ENCODE measurements around the gene CORO6.

CORO6 gene

DNA sequence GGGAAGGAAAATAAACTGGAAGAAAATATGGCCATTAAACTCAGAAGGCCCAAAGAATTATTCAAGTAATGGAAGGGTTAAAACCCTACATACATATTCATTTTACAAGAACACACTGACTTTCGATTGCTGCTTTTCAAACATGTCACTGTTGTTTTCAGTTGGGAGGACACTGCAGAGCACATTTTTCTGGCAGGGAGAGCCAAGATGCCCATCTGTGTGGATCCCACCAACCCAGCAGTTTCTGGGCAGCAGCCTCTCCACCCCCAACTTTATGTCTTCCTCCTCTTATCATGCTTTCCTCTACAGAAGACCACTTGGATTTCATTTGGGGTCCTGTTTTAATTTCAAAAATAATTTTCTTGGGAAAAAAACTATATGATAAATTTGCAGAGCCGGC lies 7.1 kb upstream of the CORO6 start:
- no peak for DNase-seq

DNA sequence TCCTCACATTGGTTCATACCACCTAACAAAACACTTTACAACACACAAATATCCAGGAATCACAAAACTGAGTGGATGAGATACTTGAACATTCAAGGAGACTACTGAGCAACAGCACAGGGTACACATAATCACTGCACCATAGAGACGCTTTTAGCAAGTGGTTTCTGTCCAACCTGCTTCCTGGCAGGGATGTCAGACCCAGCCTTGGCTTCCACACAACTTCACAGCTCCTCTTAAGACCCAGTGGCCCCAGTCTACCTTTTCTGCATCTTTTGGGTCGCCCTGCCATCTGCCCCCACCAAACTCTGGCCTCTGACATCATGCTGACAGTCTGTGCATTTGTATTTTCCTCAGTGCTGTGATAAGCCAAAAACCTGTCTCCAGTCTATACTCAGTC lies 5.9 kb upstream of the CORO6 start:
- DNase-seq: no peak

DNA sequence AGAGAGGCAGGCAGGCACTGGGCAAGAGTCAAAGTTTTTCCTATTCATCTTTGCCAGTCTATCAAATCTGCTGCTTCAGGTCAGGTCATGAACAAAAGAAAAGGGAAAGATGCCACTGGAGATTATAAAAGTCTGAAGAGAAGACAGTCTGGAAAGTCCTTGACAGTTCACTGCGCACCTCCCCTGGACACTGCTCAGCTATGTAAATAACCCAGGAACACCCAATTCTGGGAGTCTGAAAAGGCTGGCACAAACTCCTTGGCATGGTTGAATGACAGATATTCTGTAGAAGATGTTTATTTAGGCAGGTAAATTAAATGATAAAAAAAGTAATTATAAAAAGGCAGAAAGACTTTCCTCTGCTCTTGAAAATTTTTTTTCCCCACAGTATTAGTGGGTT lies 5.2 kb upstream of the CORO6 start:
- no peak for DNase-seq

DNA sequence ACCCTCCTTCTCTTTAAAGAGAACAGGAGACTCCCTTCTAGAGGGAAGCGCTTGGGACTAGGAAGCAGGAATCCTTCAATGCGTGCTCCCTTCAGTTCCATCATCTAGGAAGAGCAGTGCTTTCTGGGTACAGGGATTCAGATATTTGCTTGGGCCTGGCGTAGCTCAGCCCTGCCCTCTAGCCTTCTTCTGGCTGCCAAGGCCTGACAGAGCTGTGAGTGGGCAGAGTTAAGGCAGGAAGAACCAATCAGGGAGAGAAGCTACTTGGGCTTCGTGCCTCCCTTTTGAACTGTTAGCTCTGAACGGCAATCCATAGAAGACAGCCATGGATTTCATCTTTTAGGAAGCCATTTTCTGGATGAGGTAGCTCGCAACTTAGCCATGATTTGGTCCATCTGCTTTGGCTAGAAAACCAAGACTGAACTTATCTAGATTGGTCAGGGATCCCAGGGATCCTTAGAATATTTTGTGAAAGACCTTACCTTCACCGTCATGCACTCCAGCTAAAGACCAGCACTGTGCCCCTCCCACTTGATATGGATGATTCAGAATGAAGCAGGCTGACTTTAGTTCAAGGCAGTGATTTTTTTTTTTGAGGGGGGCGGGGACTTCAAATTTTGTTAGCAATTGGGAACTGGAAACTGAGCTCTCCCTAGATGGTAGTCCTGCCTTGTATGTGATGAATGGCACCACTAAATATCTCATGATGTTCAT lies 2.5 kb upstream of the CORO6 start:
- DNase-seq: no peak

DNA sequence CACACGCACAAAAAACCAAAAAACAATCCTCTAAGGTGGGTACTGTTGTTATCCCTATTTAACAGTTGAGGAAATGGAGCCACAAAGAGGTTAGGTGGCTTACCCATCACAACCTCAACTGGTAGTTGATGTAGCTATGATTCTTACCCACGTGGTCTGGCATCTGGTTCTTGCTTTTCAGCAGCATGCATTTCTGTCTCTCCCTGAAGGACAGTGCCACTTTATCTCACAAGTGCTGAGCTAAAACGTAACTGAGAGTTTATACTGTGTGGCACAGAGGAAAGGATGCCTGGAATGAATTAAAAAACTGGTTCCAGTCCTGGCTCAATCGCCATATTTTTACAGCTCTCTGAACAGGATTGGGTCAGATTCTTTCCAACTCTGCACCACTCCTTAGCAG lies 1.9 kb upstream of the CORO6 start:
- no peak for DNase-seq

DNA sequence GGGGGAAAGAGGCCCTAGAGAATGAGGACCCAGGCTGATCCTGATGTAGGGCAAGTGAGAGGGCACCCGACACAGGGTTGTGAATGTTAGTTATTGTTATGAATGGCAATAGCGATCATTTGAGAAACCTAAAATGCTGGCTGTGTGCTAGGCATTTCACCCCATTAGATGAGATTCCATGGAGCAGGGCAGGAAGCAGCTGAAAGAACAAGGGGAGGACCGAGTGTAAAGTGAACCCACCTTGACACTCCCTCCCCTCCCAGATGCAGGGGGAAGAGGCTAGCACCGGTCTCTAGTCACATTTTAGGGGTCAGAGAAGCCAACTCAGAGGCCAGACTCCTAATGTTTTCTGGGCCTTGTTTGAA lies 553 bp upstream of the CORO6 start:
- DNase-seq: no peak

DNA sequence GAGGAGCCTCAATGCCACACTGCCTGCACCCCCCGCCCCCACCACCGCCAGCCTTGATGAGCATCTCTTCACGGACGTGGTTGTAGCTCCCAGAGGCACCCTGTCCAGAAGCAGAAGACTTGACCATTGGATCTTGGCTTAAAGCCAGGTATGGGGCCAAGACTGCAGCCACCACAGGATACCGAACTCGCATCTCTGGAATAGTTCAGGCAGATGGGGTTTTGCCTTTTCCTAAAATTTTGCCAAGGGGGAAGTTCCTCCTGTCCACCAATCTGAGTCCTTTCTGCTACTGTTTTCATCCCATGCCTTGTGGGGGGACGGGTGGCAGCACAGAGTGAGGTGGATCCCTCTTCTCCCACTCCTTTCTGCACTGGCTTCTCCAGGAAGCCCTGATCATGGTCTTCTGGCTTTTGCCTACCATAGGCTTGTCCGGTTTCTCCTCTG lies 939 bp downstream of the CORO6 start:
- DNase-seq: no peak

DNA sequence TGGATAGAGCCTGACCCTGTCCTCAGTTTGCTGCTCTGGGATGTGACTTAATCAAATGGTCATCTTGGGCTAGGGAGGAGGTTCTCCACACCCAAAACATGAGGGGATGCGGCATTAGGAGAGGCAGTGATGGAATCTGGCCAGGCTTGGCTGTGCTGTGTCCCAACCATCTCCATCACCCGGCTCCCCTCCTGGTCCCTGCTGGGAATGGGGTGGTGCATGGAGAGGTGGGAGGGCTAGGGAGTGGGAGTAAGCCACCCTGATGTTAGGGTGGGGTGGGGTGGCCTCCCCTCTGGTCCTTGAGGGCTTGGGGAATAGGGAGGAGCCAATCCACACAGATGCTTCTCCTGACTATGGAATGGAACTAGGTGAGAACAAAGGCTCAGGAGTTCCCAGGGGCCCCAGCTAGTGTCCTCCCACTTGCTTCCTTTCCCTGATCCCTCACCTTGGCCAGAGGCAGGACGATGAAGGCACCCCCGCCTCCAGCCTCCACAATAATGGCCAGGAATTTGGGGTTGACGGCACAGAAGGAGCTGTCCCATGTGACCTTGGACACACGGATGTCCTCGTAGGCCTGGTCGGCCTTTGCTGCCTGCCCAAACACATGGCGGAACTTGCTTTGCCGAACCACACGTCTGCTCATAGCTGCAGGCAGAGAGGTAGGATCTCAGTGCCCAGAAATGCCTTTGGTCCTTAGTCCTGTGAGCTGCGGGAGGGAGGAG lies 1.8 kb downstream of the CORO6 start:
- no peak for DNase-seq

DNA sequence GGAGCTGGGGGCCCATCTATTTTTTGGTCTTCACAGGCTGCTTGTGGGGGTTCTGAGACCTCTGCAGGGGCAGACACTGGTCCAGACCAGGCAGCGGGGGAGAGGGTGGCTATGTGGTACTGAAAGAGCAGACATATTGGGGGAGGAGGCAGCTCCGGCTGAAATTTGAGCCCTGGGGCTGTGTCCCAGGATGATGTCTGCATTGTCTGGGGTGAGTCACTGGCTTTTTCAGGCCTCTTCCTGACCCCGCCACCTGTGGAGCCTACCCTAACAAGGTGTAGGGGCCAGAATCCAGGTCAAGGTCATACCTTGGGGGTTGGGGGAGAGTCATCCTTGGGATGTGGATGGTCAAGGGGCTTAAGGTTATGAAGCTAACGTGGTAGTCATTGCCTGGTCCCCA lies 2.4 kb downstream of the CORO6 start:
- no peak for DNase-seq

DNA sequence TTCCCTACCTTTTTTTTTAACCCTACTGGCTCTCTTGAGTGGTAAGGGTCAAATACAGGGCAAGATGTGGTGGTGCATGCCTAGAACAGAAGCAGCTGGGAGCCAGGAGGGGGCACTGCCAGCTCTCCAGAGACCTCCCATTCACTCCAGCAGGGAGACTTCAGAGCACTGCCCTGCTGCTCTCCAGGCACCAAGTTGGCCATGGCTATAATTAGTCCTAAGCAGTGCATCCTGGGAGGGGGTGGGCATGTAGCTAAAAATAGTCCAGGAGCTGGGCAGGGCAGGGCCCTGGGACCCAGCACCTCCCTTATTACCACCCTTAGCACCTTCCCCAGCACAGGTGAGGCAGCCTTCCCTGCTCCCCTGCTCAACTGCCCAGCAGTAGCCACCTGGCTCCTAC lies 3.5 kb downstream of the CORO6 start:
- no peak for DNase-seq

DNA sequence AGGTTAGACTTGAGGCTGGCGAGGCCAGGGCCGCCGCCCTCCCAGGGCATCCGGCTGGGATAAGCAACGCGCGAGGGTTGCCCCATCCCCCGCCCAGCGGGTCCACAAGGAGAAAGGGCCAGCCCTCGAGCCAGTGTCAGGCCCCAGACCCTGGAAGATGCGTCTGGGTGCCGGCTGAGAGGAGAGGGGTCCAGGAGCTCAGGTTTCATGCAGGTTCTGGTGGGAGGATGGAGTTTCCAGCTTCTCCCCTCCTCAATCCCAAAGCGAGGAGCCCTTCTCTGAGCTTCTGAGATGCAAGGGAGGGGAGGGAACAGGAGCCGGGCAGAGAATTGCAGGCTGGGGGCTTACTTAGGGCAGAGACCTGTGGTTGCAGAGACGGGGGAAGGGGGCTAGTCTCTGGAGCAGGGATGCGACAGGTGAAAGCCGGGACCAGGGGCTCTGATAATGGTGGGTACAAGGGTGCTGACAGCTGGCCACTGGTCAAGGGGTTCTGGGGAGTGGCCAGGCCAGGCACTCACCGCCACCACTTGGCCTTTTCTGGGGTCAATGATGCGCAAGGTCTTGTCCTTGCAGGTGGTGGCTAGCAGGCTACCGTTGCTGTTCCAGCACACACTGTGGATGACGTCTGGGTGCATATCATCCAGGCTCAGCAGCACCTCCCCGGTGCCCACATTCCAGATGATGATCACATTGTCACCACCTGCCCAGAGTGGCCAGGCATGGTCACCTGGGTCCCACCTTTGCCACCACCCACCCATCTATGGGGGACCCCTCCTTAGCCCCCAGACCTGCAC lies 4.2 kb downstream of the CORO6 start:
- DNase-seq: no peak

DNA sequence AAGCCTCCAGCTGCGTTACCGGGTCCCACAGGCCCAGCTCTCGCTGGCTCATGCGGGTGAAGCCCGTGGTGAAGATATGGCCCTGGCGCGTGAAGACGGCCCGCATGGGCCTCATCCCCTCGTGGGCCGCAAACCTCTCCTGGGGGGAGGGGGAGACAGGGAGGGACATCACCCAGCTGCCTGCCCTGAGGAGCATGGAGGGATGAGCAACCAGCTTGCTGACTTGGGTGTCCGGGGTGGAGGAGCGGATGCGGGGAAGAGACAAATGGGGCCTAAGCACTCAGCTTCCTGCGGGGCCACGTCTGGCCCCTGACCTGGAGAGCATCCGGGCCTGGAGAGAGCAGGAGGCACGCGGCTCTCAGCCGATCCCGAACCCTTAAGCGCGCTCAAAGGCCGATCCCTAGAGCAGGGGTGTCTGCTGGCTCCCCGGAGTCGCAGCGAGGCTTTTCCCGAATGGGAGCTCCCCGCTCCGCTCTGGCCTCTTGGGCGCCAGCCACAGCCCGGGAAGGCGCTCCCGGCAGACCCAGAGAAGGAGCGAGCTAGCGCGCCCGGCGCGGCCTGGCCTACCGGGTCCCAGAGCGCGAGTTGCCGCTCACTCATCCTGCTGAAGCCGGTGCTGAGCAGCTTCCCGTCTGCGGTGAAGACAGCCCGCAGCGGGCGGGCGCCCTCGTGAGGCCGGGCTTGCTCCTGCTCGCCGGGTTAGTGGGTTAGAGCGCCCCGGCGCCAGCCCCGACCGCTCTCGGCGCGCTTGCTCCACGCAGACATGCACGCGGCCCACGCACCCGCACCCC lies 5.0 kb downstream of the CORO6 start:
- DNase-seq: peak; percentile 49

DNA sequence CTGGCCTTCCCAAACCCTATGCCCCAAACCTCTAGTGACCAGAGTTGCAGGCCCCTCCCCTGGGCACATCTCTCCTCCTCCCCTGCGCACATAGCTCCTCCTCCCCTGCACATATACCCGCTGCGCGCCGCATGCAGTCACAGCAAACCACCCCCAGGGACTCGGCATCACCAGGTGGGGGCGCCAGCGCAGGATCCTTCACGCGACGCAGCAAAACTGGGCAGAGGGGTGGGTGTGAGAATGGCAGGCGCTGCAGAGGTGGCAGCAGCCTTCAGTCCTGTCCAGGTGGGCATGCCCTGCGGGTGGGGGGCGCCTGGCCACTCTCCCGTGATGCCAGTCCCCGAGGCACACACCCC lies 5.6 kb downstream of the CORO6 start:
- DNase-seq: peak; percentile 73

DNA sequence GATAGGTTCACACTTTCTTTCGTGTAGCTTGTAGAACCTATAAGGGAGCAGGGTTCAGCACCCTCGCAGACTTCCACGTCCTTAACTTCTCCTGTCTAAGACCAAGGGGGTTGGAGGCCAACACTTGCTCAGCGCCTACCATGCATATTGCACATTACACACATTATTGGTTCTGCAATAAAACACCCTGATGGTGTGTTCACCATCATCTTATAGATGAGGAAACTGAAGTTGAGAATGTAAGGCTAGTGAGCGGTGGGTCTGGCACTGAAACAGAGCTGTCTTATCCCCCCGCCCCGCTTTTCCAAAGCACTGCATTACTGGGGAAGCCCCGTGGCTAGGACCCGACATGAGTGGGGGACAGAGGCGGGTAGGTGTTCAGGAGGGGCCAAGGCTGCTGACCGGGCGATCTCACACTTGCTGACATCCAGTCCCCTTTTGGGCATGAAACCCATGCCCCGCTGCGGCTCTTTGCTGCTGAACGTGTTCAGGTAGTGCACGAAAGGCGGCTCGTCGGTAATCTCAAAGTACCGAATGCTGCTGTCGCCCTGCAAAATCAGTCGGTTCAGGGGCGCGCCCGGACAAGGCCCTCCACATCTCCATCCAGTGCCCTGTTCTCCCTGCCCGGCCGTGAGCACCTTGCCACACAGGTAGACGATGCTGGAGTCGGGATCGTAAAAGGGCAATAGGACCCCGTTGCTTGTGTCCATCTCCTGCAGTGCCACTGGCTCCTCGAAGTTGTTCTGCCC lies 6.2 kb downstream of the CORO6 start:
- DNase-seq: no peak

DNA sequence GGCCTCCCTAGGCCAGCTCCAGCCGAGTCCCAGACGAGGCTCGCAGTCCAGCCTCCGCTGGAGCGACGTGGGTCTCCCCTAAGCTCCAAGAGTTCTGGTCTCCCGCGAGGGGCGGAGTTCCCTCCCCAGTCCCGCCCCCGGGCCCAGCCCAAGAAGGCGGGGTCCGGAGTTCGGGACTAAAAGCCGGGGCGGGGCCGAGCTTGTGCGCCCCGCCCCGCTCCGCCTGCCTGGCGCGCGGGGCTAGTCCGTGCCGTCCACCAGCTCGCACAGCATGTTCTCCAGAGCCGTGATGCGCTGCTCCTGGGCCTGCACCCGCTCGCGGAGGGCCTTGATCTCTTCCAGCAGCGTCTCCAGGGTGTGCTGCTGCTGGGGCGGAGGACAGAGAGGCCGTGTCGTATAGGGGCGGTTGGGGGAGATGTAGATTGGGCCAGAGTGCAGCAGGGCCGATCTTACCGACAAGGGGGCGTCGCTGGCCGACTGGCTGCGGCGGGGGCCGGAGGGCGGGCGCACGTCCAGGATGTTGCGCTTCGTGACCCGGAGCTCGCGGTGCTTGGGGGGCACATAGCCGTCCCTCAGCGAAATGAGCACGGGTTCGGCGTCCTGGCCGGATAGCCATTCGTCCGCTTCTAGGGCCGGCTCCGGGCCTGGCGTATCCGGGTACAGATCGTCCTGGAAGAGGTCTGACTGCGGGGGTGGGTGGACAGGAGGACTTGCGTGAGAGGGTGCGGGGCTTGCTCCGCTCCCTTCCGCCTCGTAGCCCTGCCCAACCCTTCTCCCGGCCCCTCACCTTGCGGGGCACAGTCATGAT lies 7.0 kb downstream of the CORO6 start:
- no peak for DNase-seq

DNA sequence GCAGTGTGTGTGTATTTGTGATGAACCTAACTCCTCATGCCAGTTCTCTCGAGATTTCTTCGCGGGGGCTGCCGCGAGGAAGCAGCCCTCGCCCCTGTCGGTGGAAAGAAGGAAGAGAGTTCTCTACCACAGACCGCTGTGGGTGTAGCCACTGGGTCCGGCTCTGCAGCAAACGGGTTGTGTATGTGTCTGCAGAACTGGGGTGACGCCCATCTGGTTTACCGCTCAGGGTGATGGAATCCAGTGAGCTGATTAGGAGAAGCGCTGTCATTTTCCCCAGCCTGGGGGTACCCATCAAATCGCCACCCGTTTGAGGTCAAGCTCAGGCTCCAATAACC lies 7.7 kb downstream of the CORO6 start:
- no peak for DNase-seq

DNA sequence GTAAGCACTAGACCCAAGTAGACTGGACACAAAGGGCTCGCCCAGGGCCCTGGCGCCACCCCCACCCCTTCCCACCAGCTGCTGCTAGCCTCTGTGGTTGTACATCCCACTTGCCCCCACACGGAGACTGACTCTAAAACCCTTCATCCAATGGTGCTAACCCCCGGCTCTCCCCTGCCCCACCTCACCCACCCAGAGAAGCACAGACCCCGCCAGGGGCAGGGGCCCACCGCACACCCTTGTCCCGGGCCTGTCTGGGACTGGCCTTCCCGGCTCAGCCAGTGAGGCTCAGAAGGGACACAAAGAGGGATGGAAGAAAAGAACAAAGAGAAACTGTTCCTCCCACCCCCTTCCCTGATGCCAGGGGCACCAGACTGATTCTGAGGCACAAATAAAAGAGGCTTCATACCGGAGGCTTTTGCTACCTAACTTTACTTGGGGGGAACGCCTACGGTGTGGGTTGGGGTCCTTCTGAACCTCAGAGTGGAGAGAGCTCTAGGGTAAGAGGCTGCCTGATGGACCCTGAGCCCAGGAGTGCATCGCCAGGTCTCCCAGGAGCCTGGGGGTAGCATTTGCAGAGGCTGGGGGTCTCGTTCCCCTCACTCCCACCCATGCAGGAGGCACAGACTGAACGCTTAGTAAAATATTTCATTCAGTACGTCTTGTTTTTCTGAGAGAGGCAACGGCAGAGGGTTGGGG lies 8.2 kb downstream of the CORO6 start:
- no peak for DNase-seq

DNA sequence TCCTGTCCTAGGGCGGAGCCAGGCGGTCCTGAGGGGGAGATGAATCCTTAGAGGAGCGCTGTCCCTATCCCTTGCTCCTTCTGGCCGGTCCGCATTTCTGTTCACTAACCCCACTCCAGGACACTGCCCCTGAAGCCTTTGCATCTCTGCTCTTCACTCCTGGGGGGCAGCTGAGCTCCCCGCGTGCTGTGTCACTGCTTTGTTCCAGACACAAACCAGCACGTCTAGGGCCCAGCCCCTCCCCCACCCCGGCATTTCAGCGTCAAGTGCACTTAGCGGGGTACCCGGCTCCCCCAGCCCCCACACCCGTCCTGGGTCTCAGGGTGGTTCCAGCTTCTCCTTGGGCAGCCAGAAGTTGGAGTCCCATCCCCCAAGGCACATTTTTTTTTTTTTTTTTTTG lies 8.9 kb downstream of the CORO6 start:
- no peak for DNase-seq

DNA sequence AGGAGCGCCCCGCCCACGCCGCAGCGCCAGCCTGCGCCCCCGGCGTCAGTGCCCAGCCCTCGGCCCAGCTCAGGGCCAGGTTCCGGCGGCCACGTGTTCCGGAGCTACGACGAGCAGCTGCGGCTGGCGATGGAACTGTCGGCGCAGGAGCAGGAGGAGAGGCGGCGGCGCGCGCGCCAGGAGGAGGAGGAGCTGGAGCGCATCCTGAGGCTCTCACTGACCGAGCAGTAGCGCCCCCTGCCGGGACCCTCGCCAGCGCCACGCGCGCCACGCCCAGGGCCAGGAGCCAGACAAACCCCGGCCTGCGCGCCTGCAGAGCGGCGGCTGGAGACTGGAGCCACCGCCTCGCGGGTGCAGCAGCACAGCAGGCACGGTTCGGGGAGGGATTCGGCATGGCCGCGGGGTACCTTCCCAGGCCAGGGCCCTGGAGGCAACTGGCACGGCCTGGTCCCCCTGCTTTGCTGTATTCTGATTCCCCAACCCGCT lies 9.3 kb downstream of the CORO6 start:
- DNase-seq: no peak

DNA sequence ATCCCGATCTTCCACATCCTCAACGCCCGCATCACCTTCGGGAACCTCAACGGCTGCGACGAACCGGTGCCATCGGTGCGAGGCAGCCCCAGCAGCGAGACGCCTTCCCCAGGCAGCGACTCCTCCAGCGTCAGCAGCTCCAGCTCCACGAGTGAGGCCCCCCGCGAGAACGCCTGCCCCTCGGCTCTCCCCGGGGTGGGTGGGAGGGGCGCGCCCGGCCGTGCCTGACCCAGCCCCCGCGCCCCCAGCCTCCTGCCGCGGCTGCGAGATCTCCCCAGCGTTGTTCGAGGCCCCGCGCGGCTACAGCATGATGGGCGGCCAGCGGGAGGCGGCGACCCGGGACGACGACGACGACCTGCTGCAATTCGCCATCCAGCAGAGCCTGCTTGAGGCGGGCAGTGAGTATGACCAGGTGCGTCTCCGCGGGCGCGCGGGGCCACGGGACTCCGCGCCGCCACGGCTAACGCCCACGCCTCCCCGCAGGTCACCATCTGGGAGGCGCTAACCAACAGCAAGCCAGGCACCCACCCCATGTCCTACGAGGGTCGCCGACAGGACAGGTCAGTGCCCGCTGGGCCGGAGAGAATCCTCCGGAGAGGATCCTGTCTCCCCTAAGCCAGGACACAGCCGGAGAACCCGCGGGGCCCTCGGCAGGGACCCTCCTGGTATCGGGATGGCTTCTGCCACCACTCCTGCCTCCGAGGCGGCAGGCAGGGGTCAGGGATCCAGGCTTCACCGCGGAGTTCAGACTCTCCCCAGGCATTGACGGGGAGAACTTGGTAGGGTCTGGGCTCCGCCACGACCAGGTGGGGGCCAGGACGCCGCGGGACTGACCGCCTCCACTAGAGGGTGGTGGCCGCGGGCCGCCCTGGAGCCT lies 10.1 kb downstream of the CORO6 start:
- no peak for DNase-seq
